Stimulated activated CD4-positive, alpha-beta T cell treated with anti-CD3 and anti-CD28 coated beads, Interleukin-2, amount 100 ng/mL, for 4 hours (primary cell): ENCODE results near the gene RNF39.
"Not testable (repeated sequence)": the region's sequence is repeated elsewhere in the genome, so short reads cannot be mapped to it uniquely, and the experiment has no call there.

ENCODE experiments used
- DNase-seq: peaks from one replicate; pipeline ENCODE4 v3.0.0-alpha.2; 2020; ENCODE audit warnings: low read depth

RNF39 gene

GRCh38 chr6:30075094-30075789 is at the start of gene RNF39:
Gene RNF39 (minus strand): TSS chr6:30075769. CDS start chr6:30075585, 184 bp downstream.
- no peak for DNase-seq

GRCh38 chr6:30122515-30122914 is 46.9 kb upstream of the RNF39 start:
- DNase-seq = no peak

- DNase-seq = no peak
Measured at GRCh38 chr6:30121446-30122366, 46.1 kb upstream of the RNF39 start.

GRCh38 chr6:30118691-30119090 is 43.1 kb upstream of the RNF39 start:
- not testable (repeated sequence) for DNase-seq

GRCh38 chr6:30116724-30117123 is 41.2 kb upstream of the RNF39 start:
- no peak for DNase-seq

- DNase-seq = no peak
Measured at GRCh38 chr6:30113841-30114240, 38.3 kb upstream of the RNF39 start.

GRCh38 chr6:30113003-30113759 is 37.6 kb upstream of the RNF39 start, which contains the start of gene TRIM31:
Gene TRIM31 (minus strand): TSS chr6:30113090. CDS start chr6:30112805, 285 bp downstream.
- DNase-seq = no peak

GRCh38 chr6:30112402-30112994 is 36.9 kb upstream of the RNF39 start:
- no peak for DNase-seq

GRCh38 chr6:30111266-30111856 is 35.8 kb upstream of the RNF39 start:
- no peak for DNase-seq

GRCh38 chr6:30104661-30105060 is 29.1 kb upstream of the RNF39 start:
- no peak for DNase-seq

GRCh38 chr6:30103872-30104179 is 28.3 kb upstream of the RNF39 start:
- DNase-seq = no peak

- DNase-seq = peak; percentile 76
Measured at GRCh38 chr6:30102970-30103871, 27.7 kb upstream of the RNF39 start.

GRCh38 chr6:30102414-30102969 is 26.9 kb upstream of the RNF39 start:
- no peak for DNase-seq

GRCh38 chr6:30101444-30102413 is 26.2 kb upstream of the RNF39 start:
- DNase-seq = peak; percentile 41

GRCh38 chr6:30100585-30101443 is 25.2 kb upstream of the RNF39 start:
- no peak for DNase-seq

GRCh38 chr6:30100154-30100553 is 24.6 kb upstream of the RNF39 start:
- no peak for DNase-seq

GRCh38 chr6:30097902-30098768 is 22.6 kb upstream of the RNF39 start:
- no peak for DNase-seq
